ENCODE measurements around the gene KIAA1671. TPM values are rescaled to one million over a fixed set of nuclear protein-coding genes. Genes with fewer than 3 reads are reported as not detected.
"Not testable (repeated sequence)": the region's sequence is repeated elsewhere in the genome, so short reads cannot be mapped to it uniquely, and the experiment has no call there.

The KIAA1671 gene
- total and polyA plus RNA-seq, 2 of the 4 experiments (the other 2 are of a cell fraction) = 0.02 TPM; not detected in 1

DNA sequence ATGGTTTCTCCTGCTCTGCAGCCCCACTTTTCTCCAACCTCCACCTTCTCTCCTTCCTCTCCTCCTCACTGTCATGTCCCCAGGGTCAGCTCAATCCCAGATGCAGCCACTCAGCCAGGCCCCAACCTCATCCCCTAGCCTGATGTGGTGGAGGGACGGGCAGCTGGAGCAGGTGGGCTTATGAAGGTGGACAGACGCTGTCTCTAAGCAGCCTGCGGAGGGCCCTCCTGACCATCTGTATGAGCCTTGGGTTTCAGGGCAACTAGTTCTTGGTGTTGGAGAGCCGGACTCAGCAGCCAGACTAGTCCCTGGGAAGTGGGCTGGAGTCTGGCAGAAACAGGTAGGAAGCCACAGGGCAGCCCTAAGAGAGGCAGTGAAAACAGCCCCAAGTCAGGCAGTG is 285.0 kb downstream of the KIAA1671 start:
- in situ Hi-C loops (cut with MboI; ENCODE audit: low sequenced_read_pairs) = no loop called here
- dilution Hi-C loops (cut with HindIII; ENCODE audit: low sequenced_read_pairs, unreplicated experiment) = no loop called here

GRCh38 chr22:25238058-25238457 is 285.5 kb downstream of the KIAA1671 start:
- H3K4me1 ChIP-seq (ENCODE audit: control insufficient read depth, insufficient read depth, low read length); H2AK5ac ChIP-seq (ENCODE audit: low read depth, low read length); H4K8ac ChIP-seq (ENCODE audit: low read depth in 2 of 2, low read length in 2 of 2); in situ Hi-C loops (cut with MboI; ENCODE audit: low sequenced_read_pairs); H2BK20ac ChIP-seq (ENCODE audit: low read depth, low read length); H3K9ac ChIP-seq (ENCODE audit: low read depth, low read length); H3K14ac ChIP-seq (replicated peaks; ENCODE audit: low read depth, low read length); H3K27ac ChIP-seq (ENCODE audit: insufficient read depth, low read length); CTCF ChIA-PET; H4K91ac ChIP-seq (ENCODE audit: insufficient read depth, low read depth, low read length); H3K18ac ChIP-seq (ENCODE audit: low read depth, low read length); H2BK120ac ChIP-seq (ENCODE audit: low read depth, low read length); DNase-seq; H2AK9ac ChIP-seq (replicated peaks; ENCODE audit: low read depth, low read length, poor library complexity); H3K36me3 ChIP-seq (ENCODE audit: control insufficient read depth, insufficient read depth, low read length); H2BK15ac ChIP-seq (ENCODE audit: low read depth, low read length); H4K5ac ChIP-seq (ENCODE audit: low read depth, low read length); H3K56ac ChIP-seq (ENCODE audit: extremely low read depth, insufficient read depth, low read length); H2BK5ac ChIP-seq (ENCODE audit: low read depth, low read length, poor library complexity, severe bottlenecking); POLR2A ChIA-PET (ENCODE audit: unreplicated experiment); H3K23ac ChIP-seq (ENCODE audit: low read depth, low read length); intact Hi-C loops (cut with micrococcal nuclease); H3K79me1 ChIP-seq (ENCODE audit: low read depth in 1 of 2, low read length in 2 of 2); H4K20me1 ChIP-seq (ENCODE audit: insufficient read depth, low read length); dilution Hi-C loops (cut with HindIII; ENCODE audit: low sequenced_read_pairs, unreplicated experiment); H3K9me1 ChIP-seq (ENCODE audit: insufficient read depth, low read length); ATAC-seq (ENCODE audit: low read depth); H3K4me2 ChIP-seq (ENCODE audit: low read depth, low read length); H3K4me3 ChIP-seq (ENCODE audit: insufficient read depth, low read depth, low read length); BruUV-seq (replicated peaks); H3K9me3 ChIP-seq (ENCODE audit: control insufficient read depth, insufficient read depth, low read length); H3K4ac ChIP-seq (ENCODE audit: low read depth, low read length); H3K27me3 ChIP-seq (ENCODE audit: control insufficient read depth, insufficient read depth, low read length); H2AFZ ChIP-seq (replicated peaks; ENCODE audit: low read length, poor library complexity): not testable (repeated sequence)
- WGBS, 2 experiments (ENCODE audit: extremely low coverage in 2 of 2, insufficient read length in 1 of 2) = no CpG with 5 or more reads among the region's 9 CpGs

More for the DNA sequence above, 285.0 kb downstream of the KIAA1671 start:
- no peak overlapping the region for H2AK5ac ChIP-seq (ENCODE audit: low read depth, low read length)
- H3K56ac ChIP-seq (ENCODE audit: extremely low read depth, insufficient read depth, low read length) = no peak overlapping the region
- no peak for ATAC-seq (ENCODE audit: low read depth)
- no peak for DNase-seq
- H3K18ac ChIP-seq (ENCODE audit: low read depth, low read length) = no peak overlapping the region
- intact Hi-C loops (cut with micrococcal nuclease) = no loop called here
- H3K79me1 ChIP-seq (ENCODE audit: low read depth in 1 of 2, low read length in 2 of 2) = no peaks in the 10 kb centered on the region
- H2AK9ac ChIP-seq (replicated peaks; ENCODE audit: low read depth, low read length, poor library complexity) = no peak overlapping the region
- CTCF ChIA-PET = no interaction called here
- no peaks in the 10 kb centered on the region for H3K9me1 ChIP-seq (ENCODE audit: insufficient read depth, low read length)
- no peak overlapping the region for H3K14ac ChIP-seq (replicated peaks; ENCODE audit: low read depth, low read length)
- no peak overlapping the region for H2AFZ ChIP-seq (replicated peaks; ENCODE audit: low read length, poor library complexity)
- H3K27me3 ChIP-seq (ENCODE audit: control insufficient read depth, insufficient read depth, low read length) = no peaks in the 10 kb centered on the region
- no peaks in the 10 kb centered on the region for H3K4me1 ChIP-seq (ENCODE audit: control insufficient read depth, insufficient read depth, low read length)
- H3K23ac ChIP-seq (ENCODE audit: low read depth, low read length) = no peak overlapping the region
- no peaks in the 10 kb centered on the region for H3K36me3 ChIP-seq (ENCODE audit: control insufficient read depth, insufficient read depth, low read length)
- no peak overlapping the region for H4K5ac ChIP-seq (ENCODE audit: low read depth, low read length)
- no peak overlapping the region for H3K4ac ChIP-seq (ENCODE audit: low read depth, low read length)
- H2BK5ac ChIP-seq (ENCODE audit: low read depth, low read length, poor library complexity, severe bottlenecking) = no peak overlapping the region
- no peak overlapping the region for H4K8ac ChIP-seq (ENCODE audit: low read depth in 2 of 2, low read length in 2 of 2)
- no peak overlapping the region for H4K91ac ChIP-seq (ENCODE audit: insufficient read depth, low read depth, low read length)
- BruUV-seq (replicated peaks) = no TSS peak
- H3K27ac ChIP-seq (ENCODE audit: insufficient read depth, low read length) = no peak overlapping the region
- no peak overlapping the region for H3K4me3 ChIP-seq (ENCODE audit: insufficient read depth, low read depth, low read length)
- no CpG with 5 or more reads among the region's 4 CpGs for WGBS, 2 experiments (ENCODE audit: extremely low coverage in 2 of 2, insufficient read length in 1 of 2)
- H2BK20ac ChIP-seq (ENCODE audit: low read depth, low read length) = no peak overlapping the region
- no peaks in the 10 kb centered on the region for H3K9me3 ChIP-seq (ENCODE audit: control insufficient read depth, insufficient read depth, low read length)
- POLR2A ChIA-PET (ENCODE audit: unreplicated experiment) = no interaction called here
- TF ChIP-seq NFE2L2 (IDR thresholded peaks at IDR 0.05; ENCODE audit: low read depth, low read length) (no peak), CTCF (conservative IDR thresholded peaks at IDR 0.05; ENCODE audit: low read depth, low read length) (no peak), MXI1 (IDR thresholded peaks at IDR 0.05; ENCODE audit: borderline replicate concordance, low read depth, low read length) (no peak), RAD21 (IDR thresholded peaks at IDR 0.05; ENCODE audit: low read length) (no peak)
- H2BK15ac ChIP-seq (ENCODE audit: low read depth, low read length) = no peak overlapping the region
- H3K4me2 ChIP-seq (ENCODE audit: low read depth, low read length) = no peak overlapping the region
- no peak overlapping the region for H2BK120ac ChIP-seq (ENCODE audit: low read depth, low read length)
- H3K9ac ChIP-seq (ENCODE audit: low read depth, low read length) = no peak overlapping the region
- H4K20me1 ChIP-seq (ENCODE audit: insufficient read depth, low read length) = no peaks in the 10 kb centered on the region
